Panc1 (cell line): ENCODE data around the gene NTM.

Experiments used
- POLR2AphosphoS5 ChIP-seq: IDR thresholded peaks from 2 replicates; pipeline ENCODE4 v1.6.1; 2012; ENCODE audit warnings: mild to moderate bottlenecking, low read depth, low read length, moderate library complexity
- SIN3A ChIP-seq: IDR thresholded peaks from 2 replicates; pipeline ENCODE4 v1.6.1; 2012; ENCODE audit warnings: low read depth, mild to moderate bottlenecking, low read length, moderate library complexity, borderline replicate concordance; ENCODE audit not compliant: insufficient read depth
- TCF7L2 ChIP-seq: IDR thresholded peaks from 2 replicates; pipeline ENCODE4 v1.6.1; 2011; ENCODE audit warnings: mild to moderate bottlenecking, low read depth, low read length, inconsistent platforms
- TF ChIP-seq, protein P1 (sequence below): fragments of 450-650 bp; IDR thresholded peaks from 2 replicates; pipeline ENCODE4 v1.5.1; 2017; ENCODE audit warnings: mild to moderate bottlenecking
- TF ChIP-seq, protein P2 (sequence below), 2 experiments: IDR thresholded peaks; 2 replicates each; pipeline ENCODE4 v1.6.1; 2011 to 2012; ENCODE audit warnings: low read depth in 2 of 2, control low read depth in 1 of 2, low read length in 1 of 2, mild to moderate bottlenecking in 1 of 2, moderate library complexity in 1 of 2; ENCODE audit not compliant: insufficient read depth in 1 of 2

DNA sequence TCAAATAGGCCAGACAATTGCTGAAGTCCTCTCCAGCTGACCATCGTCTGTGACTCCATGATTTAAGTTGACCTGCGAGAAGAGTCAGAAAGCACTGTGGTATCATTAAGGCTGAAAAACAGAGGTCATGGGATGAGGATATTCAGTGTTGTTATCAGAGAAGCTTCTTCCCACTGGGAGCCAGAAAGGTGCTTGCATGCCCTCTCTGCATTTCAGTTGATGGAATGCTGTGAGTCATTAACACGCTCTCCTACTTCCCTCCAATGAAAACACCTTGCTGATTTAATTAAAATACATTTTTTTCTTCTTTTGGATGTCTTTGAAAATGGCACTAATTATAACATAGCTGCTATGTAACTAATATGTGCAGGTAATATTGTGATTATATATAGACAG lies 667.0 kb downstream of the NTM start:
- TF ChIP-seq TCF7L2 (no peak), POLR2AphosphoS5 (no peak), SIN3A (no peak)
- TF ChIP-seq, protein P1, sequence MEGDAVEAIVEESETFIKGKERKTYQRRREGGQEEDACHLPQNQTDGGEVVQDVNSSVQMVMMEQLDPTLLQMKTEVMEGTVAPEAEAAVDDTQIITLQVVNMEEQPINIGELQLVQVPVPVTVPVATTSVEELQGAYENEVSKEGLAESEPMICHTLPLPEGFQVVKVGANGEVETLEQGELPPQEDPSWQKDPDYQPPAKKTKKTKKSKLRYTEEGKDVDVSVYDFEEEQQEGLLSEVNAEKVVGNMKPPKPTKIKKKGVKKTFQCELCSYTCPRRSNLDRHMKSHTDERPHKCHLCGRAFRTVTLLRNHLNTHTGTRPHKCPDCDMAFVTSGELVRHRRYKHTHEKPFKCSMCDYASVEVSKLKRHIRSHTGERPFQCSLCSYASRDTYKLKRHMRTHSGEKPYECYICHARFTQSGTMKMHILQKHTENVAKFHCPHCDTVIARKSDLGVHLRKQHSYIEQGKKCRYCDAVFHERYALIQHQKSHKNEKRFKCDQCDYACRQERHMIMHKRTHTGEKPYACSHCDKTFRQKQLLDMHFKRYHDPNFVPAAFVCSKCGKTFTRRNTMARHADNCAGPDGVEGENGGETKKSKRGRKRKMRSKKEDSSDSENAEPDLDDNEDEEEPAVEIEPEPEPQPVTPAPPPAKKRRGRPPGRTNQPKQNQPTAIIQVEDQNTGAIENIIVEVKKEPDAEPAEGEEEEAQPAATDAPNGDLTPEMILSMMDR, result no peak
- TF ChIP-seq, protein P2, sequence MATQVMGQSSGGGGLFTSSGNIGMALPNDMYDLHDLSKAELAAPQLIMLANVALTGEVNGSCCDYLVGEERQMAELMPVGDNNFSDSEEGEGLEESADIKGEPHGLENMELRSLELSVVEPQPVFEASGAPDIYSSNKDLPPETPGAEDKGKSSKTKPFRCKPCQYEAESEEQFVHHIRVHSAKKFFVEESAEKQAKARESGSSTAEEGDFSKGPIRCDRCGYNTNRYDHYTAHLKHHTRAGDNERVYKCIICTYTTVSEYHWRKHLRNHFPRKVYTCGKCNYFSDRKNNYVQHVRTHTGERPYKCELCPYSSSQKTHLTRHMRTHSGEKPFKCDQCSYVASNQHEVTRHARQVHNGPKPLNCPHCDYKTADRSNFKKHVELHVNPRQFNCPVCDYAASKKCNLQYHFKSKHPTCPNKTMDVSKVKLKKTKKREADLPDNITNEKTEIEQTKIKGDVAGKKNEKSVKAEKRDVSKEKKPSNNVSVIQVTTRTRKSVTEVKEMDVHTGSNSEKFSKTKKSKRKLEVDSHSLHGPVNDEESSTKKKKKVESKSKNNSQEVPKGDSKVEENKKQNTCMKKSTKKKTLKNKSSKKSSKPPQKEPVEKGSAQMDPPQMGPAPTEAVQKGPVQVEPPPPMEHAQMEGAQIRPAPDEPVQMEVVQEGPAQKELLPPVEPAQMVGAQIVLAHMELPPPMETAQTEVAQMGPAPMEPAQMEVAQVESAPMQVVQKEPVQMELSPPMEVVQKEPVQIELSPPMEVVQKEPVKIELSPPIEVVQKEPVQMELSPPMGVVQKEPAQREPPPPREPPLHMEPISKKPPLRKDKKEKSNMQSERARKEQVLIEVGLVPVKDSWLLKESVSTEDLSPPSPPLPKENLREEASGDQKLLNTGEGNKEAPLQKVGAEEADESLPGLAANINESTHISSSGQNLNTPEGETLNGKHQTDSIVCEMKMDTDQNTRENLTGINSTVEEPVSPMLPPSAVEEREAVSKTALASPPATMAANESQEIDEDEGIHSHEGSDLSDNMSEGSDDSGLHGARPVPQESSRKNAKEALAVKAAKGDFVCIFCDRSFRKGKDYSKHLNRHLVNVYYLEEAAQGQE (IDR thresholded peaks at IDR 0.05; ENCODE audit: insufficient read depth in 1 of 2, low read depth in 2 of 2, low read length in 1 of 2), result no peak
